Measurements from ENCODE around the gene PGLYRP3.

PGLYRP3 gene

DNA sequence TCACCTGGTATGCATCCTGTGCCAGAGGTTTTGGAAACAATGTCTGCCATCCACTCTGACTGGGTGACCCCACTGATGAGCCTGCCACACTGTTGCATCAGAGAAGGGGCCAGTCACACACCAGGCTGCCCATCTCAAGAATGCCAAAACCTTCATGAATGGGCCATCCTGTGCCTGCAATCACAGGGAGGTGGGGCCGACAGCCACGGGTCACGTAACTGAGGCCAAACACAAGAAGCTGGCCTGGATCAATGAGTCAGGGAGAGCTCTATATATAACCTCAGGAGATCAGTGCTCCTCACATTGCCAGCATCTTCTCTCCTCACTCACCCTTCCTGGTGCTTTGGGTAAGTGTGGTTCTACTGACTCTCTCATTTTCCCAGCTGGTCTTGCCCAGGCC lies 53.4 kb downstream of the PGLYRP3 start, which contains the start of gene LORICRIN:
LORICRIN (plus strand) TSS at position 301 of the 400 bp plus-strand sequence. CDS start 1,263 bp downstream, outside the sequence.
- DNase-seq (ENCODE audit: low read depth) = no peak
- no peak within 1 kb of the TSS for H3K4me3 ChIP-seq (ENCODE audit: low read length)
- TF ChIP-seq, protein P1, sequence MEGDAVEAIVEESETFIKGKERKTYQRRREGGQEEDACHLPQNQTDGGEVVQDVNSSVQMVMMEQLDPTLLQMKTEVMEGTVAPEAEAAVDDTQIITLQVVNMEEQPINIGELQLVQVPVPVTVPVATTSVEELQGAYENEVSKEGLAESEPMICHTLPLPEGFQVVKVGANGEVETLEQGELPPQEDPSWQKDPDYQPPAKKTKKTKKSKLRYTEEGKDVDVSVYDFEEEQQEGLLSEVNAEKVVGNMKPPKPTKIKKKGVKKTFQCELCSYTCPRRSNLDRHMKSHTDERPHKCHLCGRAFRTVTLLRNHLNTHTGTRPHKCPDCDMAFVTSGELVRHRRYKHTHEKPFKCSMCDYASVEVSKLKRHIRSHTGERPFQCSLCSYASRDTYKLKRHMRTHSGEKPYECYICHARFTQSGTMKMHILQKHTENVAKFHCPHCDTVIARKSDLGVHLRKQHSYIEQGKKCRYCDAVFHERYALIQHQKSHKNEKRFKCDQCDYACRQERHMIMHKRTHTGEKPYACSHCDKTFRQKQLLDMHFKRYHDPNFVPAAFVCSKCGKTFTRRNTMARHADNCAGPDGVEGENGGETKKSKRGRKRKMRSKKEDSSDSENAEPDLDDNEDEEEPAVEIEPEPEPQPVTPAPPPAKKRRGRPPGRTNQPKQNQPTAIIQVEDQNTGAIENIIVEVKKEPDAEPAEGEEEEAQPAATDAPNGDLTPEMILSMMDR (IDR thresholded peaks at IDR 0.05; ENCODE audit: insufficient read depth, low read depth, low read length, missing control alignments) = no peak

DNA sequence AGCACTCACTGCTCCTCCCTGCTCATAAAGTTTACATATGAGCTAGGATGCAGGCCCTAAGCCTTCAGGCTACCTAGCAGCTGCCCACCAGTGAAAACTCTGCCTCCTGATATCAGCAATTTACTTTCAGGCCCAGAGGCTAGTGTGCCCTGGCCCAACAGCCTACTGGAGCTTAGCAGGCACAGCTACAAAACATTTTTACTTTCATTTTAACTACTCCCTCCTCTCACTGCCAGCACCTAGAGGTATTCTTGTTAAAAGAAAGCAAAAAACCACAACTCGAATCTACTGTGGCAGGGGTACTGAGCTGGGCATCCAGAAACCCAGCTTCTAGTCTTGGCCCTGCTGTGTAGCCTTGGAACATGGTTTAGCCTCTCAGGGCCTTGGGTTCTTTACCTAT lies 59.1 kb downstream of the PGLYRP3 start:
- no peak overlapping the region for H3K4me3 ChIP-seq (ENCODE audit: low read length)
- DNase-seq (ENCODE audit: low read depth) = no peak
- TF ChIP-seq, protein P1 (IDR thresholded peaks at IDR 0.05; ENCODE audit: insufficient read depth, low read depth, low read length, missing control alignments) = no peak

DNA sequence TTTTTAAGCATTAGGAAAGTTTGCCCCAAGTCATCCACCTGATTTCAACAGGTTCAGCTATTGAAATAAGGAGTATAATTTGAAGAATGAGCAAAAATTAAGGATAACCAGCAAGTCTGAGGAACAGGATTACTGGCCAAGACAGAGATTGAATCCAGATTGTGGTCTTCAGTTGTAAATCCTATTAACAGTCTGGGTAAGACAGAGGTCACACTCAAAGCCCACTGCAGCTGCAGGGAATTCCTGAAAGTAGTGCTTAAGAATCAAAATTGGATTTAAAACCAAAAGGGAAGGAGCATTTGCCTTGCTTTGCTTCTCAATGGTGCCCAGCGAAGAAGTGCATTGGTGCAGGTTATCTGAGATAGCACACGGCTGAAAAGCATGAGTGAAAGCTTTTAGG lies 59.7 kb downstream of the PGLYRP3 start:
- no peak for DNase-seq (ENCODE audit: low read depth)

DNA sequence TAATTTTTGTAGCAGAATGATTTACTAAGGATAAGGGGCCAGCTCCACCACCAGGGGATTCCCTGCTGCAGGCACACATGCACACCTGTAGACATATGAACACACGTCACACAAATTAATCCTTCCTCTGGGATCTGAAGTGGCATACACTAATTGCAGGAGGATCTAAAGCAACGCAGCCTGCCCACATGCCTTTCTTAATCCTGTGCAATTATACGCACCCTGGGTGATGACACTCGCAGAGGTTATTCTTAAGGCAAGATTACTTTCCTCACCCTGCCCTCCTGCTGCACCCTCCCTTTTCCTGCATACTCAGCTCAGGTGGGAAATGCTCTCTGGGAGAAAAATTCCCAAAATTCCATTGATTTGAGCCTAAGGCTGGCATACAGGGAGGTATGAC lies 60.8 kb downstream of the PGLYRP3 start:
- TF ChIP-seq, protein P1 (IDR thresholded peaks at IDR 0.05; ENCODE audit: insufficient read depth, low read depth, low read length, missing control alignments) = no peak
- DNase-seq (ENCODE audit: low read depth) = no peak
- no peak overlapping the region for H3K4me3 ChIP-seq (ENCODE audit: low read length)

More for the DNA sequence above, 59.7 kb downstream of the PGLYRP3 start:
- TF ChIP-seq, protein P1 (IDR thresholded peaks at IDR 0.05; ENCODE audit: insufficient read depth, low read depth, low read length, missing control alignments) = no peak
- H3K4me3 ChIP-seq (ENCODE audit: low read length) = no peak overlapping the region

DNA sequence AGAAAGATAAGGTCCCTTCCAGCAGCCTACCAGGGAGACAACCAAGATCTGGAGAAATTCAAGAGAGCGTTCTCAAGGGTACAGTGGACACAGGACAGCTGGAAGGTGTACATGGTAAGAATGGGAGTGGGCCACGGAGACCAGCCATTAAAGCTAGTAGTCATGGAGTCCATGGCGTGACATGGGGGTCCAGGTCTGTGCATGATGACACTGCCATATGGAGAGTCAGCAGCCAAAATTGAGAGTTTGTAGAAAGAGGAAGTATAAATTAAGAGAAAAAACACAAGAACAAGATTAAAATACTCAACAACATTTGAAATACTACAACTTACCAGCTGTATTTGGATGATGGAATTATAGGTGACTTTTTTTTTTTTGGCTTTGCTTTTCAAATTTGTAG lies 61.2 kb downstream of the PGLYRP3 start:
- H3K4me3 ChIP-seq (ENCODE audit: low read length) = no peak overlapping the region
- DNase-seq (ENCODE audit: low read depth) = no peak
- TF ChIP-seq, protein P1 (IDR thresholded peaks at IDR 0.05; ENCODE audit: insufficient read depth, low read depth, low read length, missing control alignments) = no peak

DNA sequence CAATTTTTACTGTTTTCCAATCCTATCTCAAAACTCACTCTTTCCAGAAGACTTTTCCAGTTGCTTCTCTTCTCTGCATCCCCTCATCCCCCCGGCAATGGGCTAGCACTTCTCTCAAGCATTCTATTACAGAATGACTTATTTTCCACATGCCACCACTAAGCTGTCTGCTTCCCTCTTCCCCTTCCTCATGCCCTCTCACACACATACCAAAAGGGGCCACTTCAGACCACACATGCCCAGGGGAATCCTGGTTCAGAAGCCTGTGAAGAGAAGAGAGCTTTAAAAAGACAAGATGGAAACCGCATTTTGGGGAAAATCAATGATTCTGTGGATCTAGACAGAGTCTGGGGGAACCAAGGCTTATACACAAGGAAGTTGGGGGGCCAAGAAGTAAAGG lies 61.7 kb downstream of the PGLYRP3 start:
- no peak overlapping the region for H3K4me3 ChIP-seq (ENCODE audit: low read length)
- TF ChIP-seq, protein P1 (IDR thresholded peaks at IDR 0.05; ENCODE audit: insufficient read depth, low read depth, low read length, missing control alignments) = no peak
- no peak for DNase-seq (ENCODE audit: low read depth)

DNA sequence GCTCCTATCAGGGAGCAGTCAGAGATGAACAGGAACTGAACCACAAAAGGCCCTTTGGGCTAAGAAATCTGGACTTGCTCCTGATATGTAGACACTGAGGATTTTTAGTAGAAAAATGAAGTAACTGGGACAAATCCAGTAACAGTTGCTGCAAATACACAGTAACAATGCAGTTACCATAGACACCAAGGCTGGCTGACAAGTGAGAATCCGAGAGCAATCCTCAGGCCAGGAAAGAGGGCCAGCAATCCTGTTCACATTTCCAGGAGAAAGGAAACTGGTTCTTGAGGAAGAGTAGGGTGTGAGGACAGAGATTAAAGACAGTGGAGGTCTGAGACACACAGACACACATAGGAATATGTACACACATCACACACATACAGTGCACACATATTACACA lies 62.6 kb downstream of the PGLYRP3 start:
- no peak for DNase-seq (ENCODE audit: low read depth)
- H3K4me3 ChIP-seq (ENCODE audit: low read length) = no peak overlapping the region

More for the DNA sequence above, 62.6 kb downstream of the PGLYRP3 start:
- TF ChIP-seq, protein P1 (IDR thresholded peaks at IDR 0.05; ENCODE audit: insufficient read depth, low read depth, low read length, missing control alignments) = no peak
